WTC11 (cell line): ENCODE results near the gene DAPK3. TPM values are rescaled to one million over a fixed set of nuclear protein-coding genes. Genes with fewer than 3 reads are reported as not detected.

Experiments
- ATAC-seq: fragments of 200-7000 bp; cut with Tn5 transposase; 2 replicates; pipeline ENCODE4 v1.10.0; 2021; ENCODE audit warnings: mild to moderate bottlenecking, moderate library complexity
- CTCF ChIA-PET: fragments of 300-600 bp; sonication (Branson Sonifier 250); formaldehyde crosslinking; loops from one replicate; lab custom pipeline; 2021; ENCODE audit warnings: antibody characterized with exemption; lab: Charles Lee
- POLR2A ChIA-PET: fragments of 350-600 bp; sonication (Branson Sonifier 250); formaldehyde crosslinking; loops from one replicate; lab custom pipeline; 2021; ENCODE audit warnings: antibody characterized with exemption; lab: Charles Lee
- DNase-seq: peaks from one replicate; pipeline ENCODE4 v3.0.0; 2021; ENCODE audit warnings: low spot score
- H3K27ac Mint-ChIP-seq: 2 replicates; pipeline ENCODE4 v1.8.0; 2021; ENCODE audit warnings: mixed read lengths
- H3K27me3 Mint-ChIP-seq: 2 replicates; pipeline ENCODE4 v1.8.0; 2021; ENCODE audit warnings: low read depth, mild to moderate bottlenecking, moderate library complexity, mixed read lengths
- H3K36me3 Mint-ChIP-seq: 2 replicates; pipeline ENCODE4 v1.8.0; 2021; ENCODE audit warnings: mixed read lengths
- H3K4me1 Mint-ChIP-seq: 2 replicates; pipeline ENCODE4 v1.8.0; 2022; ENCODE audit warnings: mixed read lengths
- H3K4me3 Mint-ChIP-seq: 2 replicates; pipeline ENCODE4 v1.8.0; 2021; ENCODE audit warnings: mild to moderate bottlenecking, moderate library complexity, mixed read lengths
- H3K9me3 Mint-ChIP-seq: 2 replicates; pipeline ENCODE4 v1.8.0; 2021; ENCODE audit warnings: mixed read lengths
- ATF1 ChIP-seq: sonication (generic); formaldehyde crosslinking; IDR thresholded peaks from 2 replicates; pipeline ENCODE4 v1.8.1; 2023; ENCODE audit warnings: mild to moderate bottlenecking, moderate library complexity, missing genetic modification reagents
- CBFB ChIP-seq: sonication (generic); formaldehyde crosslinking; IDR thresholded peaks from 2 replicates; pipeline ENCODE4 v1.8.1; 2022; ENCODE audit warnings: mild to moderate bottlenecking, low read depth, missing genetic modification reagents
- ETV6 ChIP-seq: sonication (generic); formaldehyde crosslinking; IDR thresholded peaks from 2 replicates; pipeline ENCODE4 v1.8.1; 2022; ENCODE audit warnings: mild to moderate bottlenecking, missing genetic modification reagents
- FOXK1 ChIP-seq: sonication (generic); formaldehyde crosslinking; IDR thresholded peaks from 2 replicates; pipeline ENCODE4 v1.8.0; 2022; ENCODE audit warnings: mild to moderate bottlenecking, moderate library complexity, missing genetic modification reagents
- HMGA2 ChIP-seq: fragments of 250-450 bp; sonication (Bioruptor Pico); IDR thresholded peaks from 2 replicates; pipeline ENCODE4 v1.4.0; 2021; ENCODE audit warnings: mild to moderate bottlenecking, moderate library complexity
- NFE2L1 ChIP-seq: sonication (generic); formaldehyde crosslinking; IDR thresholded peaks from 2 replicates; pipeline ENCODE4 v1.8.1; 2023; ENCODE audit warnings: missing genetic modification reagents
- NR1H2 ChIP-seq: sonication (generic); formaldehyde crosslinking; IDR thresholded peaks from 2 replicates; pipeline ENCODE4 v1.9.0; 2021; ENCODE audit warnings: mild to moderate bottlenecking, moderate library complexity, missing genetic modification reagents
- NR2C2 ChIP-seq: sonication (generic); formaldehyde crosslinking; IDR thresholded peaks from 2 replicates; pipeline ENCODE4 v1.8.0; 2022; ENCODE audit warnings: mild to moderate bottlenecking, missing genetic modification reagents
- PRRX2 ChIP-seq: fragments of 250-450 bp; sonication (Bioruptor Pico); IDR thresholded peaks from 2 replicates; pipeline ENCODE4 v1.8.0; 2021; ENCODE audit warnings: mild to moderate bottlenecking
- SMAD4 ChIP-seq: sonication (generic); formaldehyde crosslinking; IDR thresholded peaks from 2 replicates; pipeline ENCODE4 v1.8.0; 2022; ENCODE audit warnings: mild to moderate bottlenecking, missing genetic modification reagents
- SP1 ChIP-seq: sonication (generic); formaldehyde crosslinking; conservative IDR thresholded peaks from 2 replicates; pipeline ENCODE4 v1.8.1; 2022; ENCODE audit warnings: missing genetic modification reagents
- TCF7 ChIP-seq: sonication (generic); formaldehyde crosslinking; IDR thresholded peaks from 2 replicates; pipeline ENCODE4 v1.8.0; 2022; ENCODE audit warnings: mild to moderate bottlenecking, low read depth, missing genetic modification reagents, moderate library complexity
- TP53 ChIP-seq: sonication (generic); formaldehyde crosslinking; IDR thresholded peaks from 2 replicates; pipeline ENCODE4 v1.8.1; 2023; ENCODE audit warnings: mild to moderate bottlenecking, missing genetic modification reagents
- ZNF263 ChIP-seq: sonication (generic); formaldehyde crosslinking; IDR thresholded peaks from 2 replicates; pipeline ENCODE4 v1.8.1; 2022; ENCODE audit warnings: low read depth, mild to moderate bottlenecking, moderate library complexity, missing genetic modification reagents
- ZNF423 ChIP-seq: fragments of 250-450 bp; sonication (Bioruptor Pico); IDR thresholded peaks from 2 replicates; pipeline ENCODE4 v2.1.2; 2022; ENCODE audit warnings: mild to moderate bottlenecking, moderate library complexity
- total RNA-seq: library from RNA; stranded (reverse); gene quantifications from 3 replicates; pipeline ENCODE4 v1.2.3, GENCODE V29; 2021
- TF ChIP-seq, protein P1 (sequence below): sonication (generic); formaldehyde crosslinking; IDR thresholded peaks from 2 replicates; pipeline ENCODE4 v1.8.1; 2023; ENCODE audit warnings: mild to moderate bottlenecking, missing genetic modification reagents, moderate library complexity
- TF ChIP-seq, protein P2 (sequence below): sonication (generic); formaldehyde crosslinking; IDR thresholded peaks from 2 replicates; pipeline ENCODE4 v1.8.0; 2022; ENCODE audit warnings: mild to moderate bottlenecking, missing genetic modification reagents
- TF ChIP-seq, protein P3 (sequence below): sonication (generic); formaldehyde crosslinking; conservative IDR thresholded peaks from 2 replicates; pipeline ENCODE4 v1.8.1; 2022; ENCODE audit warnings: mild to moderate bottlenecking, missing genetic modification reagents
- TF ChIP-seq, protein P4 (sequence below): fragments of 250-450 bp; sonication (Bioruptor Pico); IDR thresholded peaks from 2 replicates; pipeline ENCODE4 v1.9.0; 2021; ENCODE audit warnings: moderate library complexity, mild to moderate bottlenecking, inconsistent platforms, borderline replicate concordance
- TF ChIP-seq, protein P5 (sequence below): sonication (generic); formaldehyde crosslinking; IDR thresholded peaks from 2 replicates; pipeline ENCODE4 v1.8.0; 2023; ENCODE audit warnings: missing genetic modification reagents
- TF ChIP-seq, protein P6 (sequence below): sonication (generic); formaldehyde crosslinking; IDR thresholded peaks from 2 replicates; pipeline ENCODE4 v1.8.1; 2023; ENCODE audit warnings: mild to moderate bottlenecking, missing genetic modification reagents
- TF ChIP-seq, protein P7 (sequence below): sonication (generic); formaldehyde crosslinking; IDR thresholded peaks from 2 replicates; pipeline ENCODE4 v1.8.0; 2022; ENCODE audit warnings: missing genetic modification reagents

Gene DAPK3
- total RNA-seq, 1 experiment from 2014 or later: 73.5 TPM

DNA sequence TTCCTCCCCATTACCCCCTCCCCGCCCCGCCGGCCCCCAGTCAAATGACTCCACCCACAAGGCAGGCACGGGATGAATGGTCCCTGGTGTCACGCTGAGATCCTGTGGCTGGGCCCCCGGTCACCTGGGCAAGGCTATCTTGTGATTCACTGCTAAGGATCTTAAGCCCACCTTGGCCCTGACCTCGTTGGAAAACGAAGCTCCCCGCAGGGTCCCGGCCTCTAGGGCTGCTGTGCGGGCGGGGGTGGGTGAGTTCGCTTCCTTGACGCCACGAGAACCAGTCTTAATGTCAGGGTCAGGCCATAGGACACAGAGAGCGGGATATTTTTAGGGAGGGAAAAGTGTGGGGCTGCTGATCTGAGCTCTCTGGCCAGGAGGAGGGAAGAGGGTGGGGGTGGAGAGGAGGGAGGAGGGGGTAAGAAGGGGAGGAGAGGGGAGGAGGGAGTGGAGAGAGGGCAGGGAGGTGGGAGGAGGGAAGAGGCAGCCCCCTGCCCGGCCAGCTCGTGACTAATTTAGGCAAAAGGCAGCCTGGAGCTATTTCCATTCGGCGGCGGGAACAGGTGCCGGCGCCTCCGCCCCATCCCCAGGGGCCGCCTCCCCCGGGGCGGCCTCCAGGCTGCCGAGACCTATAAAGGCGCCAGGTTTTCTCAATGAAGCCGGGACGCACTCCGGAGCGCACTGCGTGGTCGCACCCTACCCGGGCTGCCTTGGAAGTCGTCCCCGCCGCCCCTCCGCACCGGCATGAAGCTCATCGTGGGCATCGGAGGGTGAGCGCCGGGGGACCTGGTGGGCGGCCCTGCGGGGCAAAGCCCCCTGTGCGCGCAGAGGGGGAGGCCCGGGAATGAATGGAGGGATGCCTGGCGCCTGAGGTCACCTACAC is 37.7 kb downstream of the DAPK3 start, which contains the start of gene NMRK2:
NMRK2 (plus strand) TSS at position 139 of the 880 bp plus-strand sequence; CDS start at position 742, 603 bp downstream.
- peak within 1 kb of the TSS; percentile 80 for H3K4me3 Mint-ChIP-seq
- peak within 1 kb of the TSS; percentile 96 for H3K27ac Mint-ChIP-seq
- H3K9me3 Mint-ChIP-seq: no peaks in the 10 kb centered on the region
- no peaks in the 10 kb centered on the region for H3K27me3 Mint-ChIP-seq
- TF ChIP-seq FOXK1 (CRISPR knock-in tag) (peak; percentile 57; the same call in 1 of the 2 replicates), CBFB (no peak), HMGA2 (CRISPR knock-in tag) (no peak), SP1 (CRISPR knock-in tag) (peak; percentile 39; the same call in 1 of the 2 replicates), ZNF263 (peak; percentile 74), ZNF423 (CRISPR knock-in tag) (peak; percentile 4), NR2C2 (CRISPR knock-in tag) (0 out of 2 replicates have a peak, but pooled peaks have one; percentile 23)
- TF ChIP-seq, protein P1, sequence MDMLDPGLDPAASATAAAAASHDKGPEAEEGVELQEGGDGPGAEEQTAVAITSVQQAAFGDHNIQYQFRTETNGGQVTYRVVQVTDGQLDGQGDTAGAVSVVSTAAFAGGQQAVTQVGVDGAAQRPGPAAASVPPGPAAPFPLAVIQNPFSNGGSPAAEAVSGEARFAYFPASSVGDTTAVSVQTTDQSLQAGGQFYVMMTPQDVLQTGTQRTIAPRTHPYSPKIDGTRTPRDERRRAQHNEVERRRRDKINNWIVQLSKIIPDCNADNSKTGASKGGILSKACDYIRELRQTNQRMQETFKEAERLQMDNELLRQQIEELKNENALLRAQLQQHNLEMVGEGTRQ (CRISPR knock-in tag): 0 out of 2 replicates have a peak, but pooled peaks have one; percentile 22
- TF ChIP-seq, protein P2, sequence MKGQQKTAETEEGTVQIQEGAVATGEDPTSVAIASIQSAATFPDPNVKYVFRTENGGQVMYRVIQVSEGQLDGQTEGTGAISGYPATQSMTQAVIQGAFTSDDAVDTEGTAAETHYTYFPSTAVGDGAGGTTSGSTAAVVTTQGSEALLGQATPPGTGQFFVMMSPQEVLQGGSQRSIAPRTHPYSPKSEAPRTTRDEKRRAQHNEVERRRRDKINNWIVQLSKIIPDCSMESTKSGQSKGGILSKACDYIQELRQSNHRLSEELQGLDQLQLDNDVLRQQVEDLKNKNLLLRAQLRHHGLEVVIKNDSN: peak; percentile 42; the same call in 1 of the 2 replicates
- ChIA-PET POLR2A (interaction anchor here (0.7 to 2.5 kb wide), 9 partner anchors 13 to 74 kb away, joined by 3 to 21 read pairs (median 4); partner anchors contain the start of genes ATCAY, DAPK3, EEF2 and PIAS4), CTCF (interaction anchor here (0.5 to 2.6 kb wide), 19 partner anchors 36 to 448 kb away, joined by 3 to 17 read pairs (median 4); partner anchors contain the start of genes ATCAY, DAPK3, EEF2 and MRPL54)
- H3K36me3 Mint-ChIP-seq: no peaks in the 10 kb centered on the region
- ATAC-seq: peak; percentile 80
- H3K4me1 Mint-ChIP-seq: peaks cover 7% of the 10 kb centered on the region
- peak; percentile 78 for DNase-seq

DNA sequence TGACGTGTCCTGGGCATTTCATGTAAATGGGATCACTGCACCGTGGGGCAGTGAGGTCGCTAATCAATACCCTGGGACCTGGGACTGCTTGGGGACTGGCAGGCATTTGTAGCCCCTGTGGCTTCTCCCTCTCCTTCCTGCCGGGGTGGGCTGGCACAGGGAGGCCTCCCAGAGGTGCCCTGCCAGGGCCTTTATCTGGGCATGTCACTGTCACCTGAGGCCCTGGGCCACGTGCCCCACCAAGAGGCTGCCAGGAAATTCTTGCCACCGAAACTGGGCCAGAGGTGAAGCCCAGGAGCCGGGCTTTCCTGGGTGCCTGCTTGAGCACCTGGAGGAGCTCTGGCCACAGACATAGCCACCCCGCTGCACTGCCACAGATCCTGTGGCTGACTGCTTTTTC is 39.9 kb downstream of the DAPK3 start:
- H3K9me3 Mint-ChIP-seq: no peaks in the 10 kb centered on the region
- DNase-seq: no peak
- no peak overlapping the region for H3K4me3 Mint-ChIP-seq
- peaks cover 7% of the 10 kb centered on the region for H3K4me1 Mint-ChIP-seq
- ChIA-PET POLR2A (interaction anchor here (0.9 kb wide), 1 partner anchor 38 kb away, joined by 3 read pairs; no protein-coding TSS in a partner anchor), CTCF (interaction anchor here (1.2 kb wide), 1 partner anchor 57 kb away, joined by 3 read pairs; no protein-coding TSS in a partner anchor)
- H3K36me3 Mint-ChIP-seq: no peaks in the 10 kb centered on the region
- H3K27me3 Mint-ChIP-seq: no peaks in the 10 kb centered on the region
- no peak overlapping the region for H3K27ac Mint-ChIP-seq
- ATAC-seq: no peak
- TF ChIP-seq, protein P3, sequence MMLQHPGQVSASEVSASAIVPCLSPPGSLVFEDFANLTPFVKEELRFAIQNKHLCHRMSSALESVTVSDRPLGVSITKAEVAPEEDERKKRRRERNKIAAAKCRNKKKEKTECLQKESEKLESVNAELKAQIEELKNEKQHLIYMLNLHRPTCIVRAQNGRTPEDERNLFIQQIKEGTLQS (CRISPR knock-in tag): no peak
- TF ChIP-seq, protein P4, sequence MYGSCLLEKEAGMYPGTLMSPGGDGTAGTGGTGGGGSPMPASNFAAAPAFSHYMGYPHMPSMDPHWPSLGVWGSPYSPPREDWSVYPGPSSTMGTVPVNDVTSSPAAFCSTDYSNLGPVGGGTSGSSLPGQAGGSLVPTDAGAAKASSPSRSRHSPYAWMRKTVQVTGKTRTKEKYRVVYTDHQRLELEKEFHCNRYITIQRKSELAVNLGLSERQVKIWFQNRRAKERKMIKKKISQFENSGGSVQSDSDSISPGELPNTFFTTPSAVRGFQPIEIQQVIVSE (CRISPR knock-in tag): no peak
- TF ChIP-seq ZNF263 (no peak), ATF1 (CRISPR knock-in tag) (no peak), ETV6 (CRISPR knock-in tag) (no peak), PRRX2 (CRISPR knock-in tag) (no peak), TP53 (CRISPR knock-in tag) (no peak), TCF7 (CRISPR knock-in tag) (no peak), NR1H2 (no peak), SMAD4 (no peak), CBFB (no peak), NFE2L1 (CRISPR knock-in tag) (no peak)
- TF ChIP-seq, protein P5, sequence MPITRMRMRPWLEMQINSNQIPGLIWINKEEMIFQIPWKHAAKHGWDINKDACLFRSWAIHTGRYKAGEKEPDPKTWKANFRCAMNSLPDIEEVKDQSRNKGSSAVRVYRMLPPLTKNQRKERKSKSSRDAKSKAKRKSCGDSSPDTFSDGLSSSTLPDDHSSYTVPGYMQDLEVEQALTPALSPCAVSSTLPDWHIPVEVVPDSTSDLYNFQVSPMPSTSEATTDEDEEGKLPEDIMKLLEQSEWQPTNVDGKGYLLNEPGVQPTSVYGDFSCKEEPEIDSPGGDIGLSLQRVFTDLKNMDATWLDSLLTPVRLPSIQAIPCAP (CRISPR knock-in tag): no peak
- TF ChIP-seq, protein P6, sequence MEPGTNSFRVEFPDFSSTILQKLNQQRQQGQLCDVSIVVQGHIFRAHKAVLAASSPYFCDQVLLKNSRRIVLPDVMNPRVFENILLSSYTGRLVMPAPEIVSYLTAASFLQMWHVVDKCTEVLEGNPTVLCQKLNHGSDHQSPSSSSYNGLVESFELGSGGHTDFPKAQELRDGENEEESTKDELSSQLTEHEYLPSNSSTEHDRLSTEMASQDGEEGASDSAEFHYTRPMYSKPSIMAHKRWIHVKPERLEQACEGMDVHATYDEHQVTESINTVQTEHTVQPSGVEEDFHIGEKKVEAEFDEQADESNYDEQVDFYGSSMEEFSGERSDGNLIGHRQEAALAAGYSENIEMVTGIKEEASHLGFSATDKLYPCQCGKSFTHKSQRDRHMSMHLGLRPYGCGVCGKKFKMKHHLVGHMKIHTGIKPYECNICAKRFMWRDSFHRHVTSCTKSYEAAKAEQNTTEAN (CRISPR knock-in tag): no peak
- TF ChIP-seq, protein P7, sequence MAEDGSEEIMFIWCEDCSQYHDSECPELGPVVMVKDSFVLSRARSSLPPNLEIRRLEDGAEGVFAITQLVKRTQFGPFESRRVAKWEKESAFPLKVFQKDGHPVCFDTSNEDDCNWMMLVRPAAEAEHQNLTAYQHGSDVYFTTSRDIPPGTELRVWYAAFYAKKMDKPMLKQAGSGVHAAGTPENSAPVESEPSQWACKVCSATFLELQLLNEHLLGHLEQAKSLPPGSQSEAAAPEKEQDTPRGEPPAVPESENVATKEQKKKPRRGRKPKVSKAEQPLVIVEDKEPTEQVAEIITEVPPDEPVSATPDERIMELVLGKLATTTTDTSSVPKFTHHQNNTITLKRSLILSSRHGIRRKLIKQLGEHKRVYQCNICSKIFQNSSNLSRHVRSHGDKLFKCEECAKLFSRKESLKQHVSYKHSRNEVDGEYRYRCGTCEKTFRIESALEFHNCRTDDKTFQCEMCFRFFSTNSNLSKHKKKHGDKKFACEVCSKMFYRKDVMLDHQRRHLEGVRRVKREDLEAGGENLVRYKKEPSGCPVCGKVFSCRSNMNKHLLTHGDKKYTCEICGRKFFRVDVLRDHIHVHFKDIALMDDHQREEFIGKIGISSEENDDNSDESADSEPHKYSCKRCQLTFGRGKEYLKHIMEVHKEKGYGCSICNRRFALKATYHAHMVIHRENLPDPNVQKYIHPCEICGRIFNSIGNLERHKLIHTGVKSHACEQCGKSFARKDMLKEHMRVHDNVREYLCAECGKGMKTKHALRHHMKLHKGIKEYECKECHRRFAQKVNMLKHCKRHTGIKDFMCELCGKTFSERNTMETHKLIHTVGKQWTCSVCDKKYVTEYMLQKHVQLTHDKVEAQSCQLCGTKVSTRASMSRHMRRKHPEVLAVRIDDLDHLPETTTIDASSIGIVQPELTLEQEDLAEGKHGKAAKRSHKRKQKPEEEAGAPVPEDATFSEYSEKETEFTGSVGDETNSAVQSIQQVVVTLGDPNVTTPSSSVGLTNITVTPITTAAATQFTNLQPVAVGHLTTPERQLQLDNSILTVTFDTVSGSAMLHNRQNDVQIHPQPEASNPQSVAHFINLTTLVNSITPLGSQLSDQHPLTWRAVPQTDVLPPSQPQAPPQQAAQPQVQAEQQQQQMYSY (CRISPR knock-in tag): no peak
